GM21390 (cell line): ENCODE results near the gene RBCK1.
A peak's percentile ranks its signal among the peaks of the same experiment; 100 is the strongest.

Source experiments
- ATAC-seq: cut with Tn5 transposase; IDR thresholded peaks from one replicate; pipeline ENCODE4 v1.9.1; 2021; ENCODE audit not compliant: unreplicated experiment

RBCK1 gene

GRCh38 chr20:416950-417800 is 9.1 kb downstream of the RBCK1 start:
- no peak for ATAC-seq

GRCh38 chr20:417801-418342 is 9.8 kb downstream of the RBCK1 start:
- ATAC-seq, result no peak

- no peak for ATAC-seq
Measured at GRCh38 chr20:418858-419365, 10.8 kb downstream of the RBCK1 start.

GRCh38 chr20:419556-420165 is 11.6 kb downstream of the RBCK1 start:
- ATAC-seq, result no peak

GRCh38 chr20:420166-420620 is 12.1 kb downstream of the RBCK1 start:
- ATAC-seq, result no peak

- ATAC-seq, result no peak
Measured at GRCh38 chr20:420721-421574, 12.8 kb downstream of the RBCK1 start.

- no peak for ATAC-seq
Measured at GRCh38 chr20:421685-422250, 13.7 kb downstream of the RBCK1 start.

- ATAC-seq, result no peak
Measured at GRCh38 chr20:426566-426965, 18.5 kb downstream of the RBCK1 start.

GRCh38 chr20:427401-427800 is 19.3 kb downstream of the RBCK1 start:
- ATAC-seq, result no peak

GRCh38 chr20:427849-428657 is 20.0 kb downstream of the RBCK1 start:
- ATAC-seq, result no peak

- no peak for ATAC-seq
Measured at GRCh38 chr20:428658-429200, 20.6 kb downstream of the RBCK1 start.

GRCh38 chr20:430091-430999 is 22.2 kb downstream of the RBCK1 start:
- ATAC-seq, result no peak

- ATAC-seq, result no peak
Measured at GRCh38 chr20:431012-431904, 23.2 kb downstream of the RBCK1 start.

GRCh38 chr20:432208-432607 is 24.1 kb downstream of the RBCK1 start:
- ATAC-seq, result no peak

- no peak for ATAC-seq
Measured at GRCh38 chr20:432677-433299, 24.7 kb downstream of the RBCK1 start.

GRCh38 chr20:433300-433975 is 25.3 kb downstream of the RBCK1 start:
- peak; percentile 82 for ATAC-seq

GRCh38 chr20:434221-434620 is 26.1 kb downstream of the RBCK1 start:
- ATAC-seq, result no peak
